Stomach smooth muscle (tissue), 2 donors: Measurements from ENCODE around the gene ZNF84.

Experiments
- H3K27ac ChIP-seq: one replicate; pipeline ENCODE4 v1.7.0; 2013; ENCODE audit warnings: mild to moderate bottlenecking, low read length, inconsistent platforms
- H3K27me3 ChIP-seq, 2 donors: one replicate each; pipeline ENCODE4 v1.7.0; 2013; ENCODE audit warnings: low read length in 2 of 2; ENCODE audit not compliant: insufficient read depth in 2 of 2, control insufficient read depth in 1 of 2
- H3K36me3 ChIP-seq, 2 donors: one replicate each; pipeline ENCODE4 v1.7.0; 2013; ENCODE audit warnings: low read length in 2 of 2; ENCODE audit not compliant: control insufficient read depth in 2 of 2, insufficient read depth in 2 of 2
- H3K4me1 ChIP-seq: one replicate; pipeline ENCODE4 v1.7.0; 2013; ENCODE audit warnings: low read length; ENCODE audit not compliant: control insufficient read depth, insufficient read depth
- H3K4me3 ChIP-seq, 2 donors: one replicate each; pipeline ENCODE4 v1.7.0; 2013; ENCODE audit warnings: low read length in 2 of 2
- H3K9ac ChIP-seq, 2 donors: one replicate each; pipeline ENCODE4 v1.7.0; 2013; ENCODE audit warnings: low read length in 2 of 2, mild to moderate bottlenecking in 1 of 2
- H3K9me3 ChIP-seq, 2 donors: one replicate each; pipeline ENCODE4 v1.7.0; 2013; ENCODE audit warnings: low read length in 2 of 2; ENCODE audit not compliant: control insufficient read depth in 2 of 2
- donor health status: healthy.
- donor health status: Pancreatic carcinoma.

The ZNF84 gene

DNA sequence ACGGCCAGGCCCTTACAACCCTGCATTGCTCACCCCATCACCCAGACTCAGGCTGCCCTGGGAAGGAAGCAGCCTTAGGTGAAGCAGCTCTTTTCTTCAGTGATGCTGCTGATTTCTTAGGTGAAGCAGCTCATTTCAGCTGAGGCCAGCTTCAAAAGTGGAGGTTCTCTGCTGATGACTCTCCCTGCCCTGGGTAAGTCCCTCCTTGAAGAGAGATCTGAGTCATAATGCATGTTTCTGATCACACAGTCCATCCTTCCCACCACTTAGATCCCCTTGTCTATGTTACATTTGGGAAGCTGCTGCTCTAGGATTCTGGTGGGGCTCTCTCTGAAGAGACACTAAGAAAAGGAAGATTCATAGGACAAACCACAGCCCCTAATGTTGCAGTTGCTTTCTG, 26.2 kb downstream of the ZNF84 start:
- H3K27me3 ChIP-seq: no peaks in the 10 kb centered on the region
- H3K9ac ChIP-seq: no peak overlapping the region
- no peaks in the 10 kb centered on the region for H3K4me1 ChIP-seq
- peaks cover 0 to 9% of the 10 kb centered on the region in 2 donors for H3K36me3 ChIP-seq
- H3K4me3 ChIP-seq: peak overlapping the region in 1 of 2 donors; percentile 15
- H3K27ac ChIP-seq: no peak overlapping the region
- peaks cover 69 to 78% of the 10 kb centered on the region in 2 donors for H3K9me3 ChIP-seq

- Histone ChIP-seq H3K36me3 (no peaks in the 10 kb centered on the region), H3K27ac (no peak overlapping the region), H3K4me1 (no peaks in the 10 kb centered on the region), H3K9ac (no peak overlapping the region), H3K9me3 (peaks cover 18 to 59% of the 10 kb centered on the region in 2 donors), H3K4me3 (no peak overlapping the region), H3K27me3 (no peaks in the 10 kb centered on the region)
Observed at GRCh38 chr12:133073836-133074235, 36.5 kb downstream of the ZNF84 start.

DNA sequence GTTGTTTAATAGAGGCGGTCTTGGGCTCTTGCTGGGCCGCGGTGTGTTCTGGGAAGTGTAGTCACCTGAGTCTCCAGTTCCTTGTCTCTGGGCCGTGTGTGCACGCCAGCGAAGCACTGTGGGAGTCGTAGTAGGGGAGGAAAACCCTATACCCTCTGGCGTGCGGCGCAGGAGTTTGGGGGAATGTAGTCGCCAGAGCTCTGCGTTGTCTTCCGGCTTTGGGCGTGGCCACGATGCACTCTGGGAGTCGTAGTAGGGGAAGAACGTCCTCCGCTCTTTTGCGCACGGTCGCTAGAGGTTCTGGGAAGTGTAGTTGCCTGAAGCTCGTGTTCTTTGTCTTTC, 42.7 kb downstream of the ZNF84 start:
- Histone ChIP-seq H3K4me1 (peaks cover 8% of the 10 kb centered on the region), H3K36me3 (peaks cover 27 to 31% of the 10 kb centered on the region in 2 donors), H3K27me3 (no peaks in the 10 kb centered on the region), H3K27ac (peak overlapping the region; percentile 99), H3K9ac (peak overlapping the region; percentile 97 to 98), H3K4me3 (peak overlapping the region; percentile 78 to 93), H3K9me3 (peaks cover 23 to 62% of the 10 kb centered on the region in 2 donors)

DNA sequence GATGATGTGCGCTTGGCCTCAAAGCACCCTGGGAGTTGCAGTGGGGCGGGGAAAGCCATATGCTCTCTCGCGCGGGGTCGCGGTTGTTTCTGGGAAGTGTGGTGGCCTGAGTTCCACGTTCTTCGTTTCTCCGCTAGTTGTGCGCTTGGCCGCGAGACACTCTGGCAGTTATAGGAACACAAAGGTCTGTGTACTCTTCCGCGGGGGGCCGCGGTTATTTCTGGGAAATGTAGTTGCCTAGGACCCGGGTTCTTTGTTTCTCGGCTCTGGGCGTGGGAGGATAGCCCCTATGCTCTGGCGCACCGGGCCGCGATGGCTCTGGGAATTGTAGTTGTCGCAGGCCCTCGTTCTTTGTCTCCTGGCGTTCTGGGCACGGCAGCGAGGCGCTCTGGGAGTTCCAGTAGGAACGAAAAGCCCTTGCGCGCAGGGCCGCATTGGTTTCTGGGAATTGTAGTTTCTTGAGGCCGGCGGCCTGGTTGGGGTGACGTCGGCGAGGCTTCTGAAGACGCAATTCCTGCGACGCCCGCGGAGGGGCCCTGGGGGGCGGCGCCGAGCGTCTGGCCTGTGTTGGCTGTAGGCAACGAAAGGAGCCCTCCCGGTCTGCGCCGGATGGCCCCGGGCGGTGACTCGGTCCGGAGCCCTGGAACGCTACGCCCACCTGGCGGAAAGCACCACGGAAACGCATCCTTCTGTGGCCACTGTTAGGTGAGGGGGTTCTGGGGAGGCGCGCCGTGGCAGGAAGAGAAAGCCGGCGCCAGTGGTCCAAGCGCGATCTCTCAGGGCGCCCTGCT, 43.3 kb downstream of the ZNF84 start, which contains the start of gene ZNF140:
ZNF140 (plus strand) TSS at position 556 of the 791 bp plus-strand sequence. CDS start 398 bp downstream, outside the sequence.
- H3K9me3 ChIP-seq: peaks cover 27 to 60% of the 10 kb centered on the region in 2 donors

GRCh38 chr12:133081159-133081780, 44.0 kb downstream of the ZNF84 start:
- Histone ChIP-seq H3K4me1 (peaks cover 8% of the 10 kb centered on the region), H3K4me3 (peak overlapping the region; percentile 78 to 93), H3K9me3 (peaks cover 34 to 62% of the 10 kb centered on the region in 2 donors), H3K27me3 (no peaks in the 10 kb centered on the region), H3K27ac (peak overlapping the region; percentile 99), H3K36me3 (peaks cover 39 to 44% of the 10 kb centered on the region in 2 donors), H3K9ac (peak overlapping the region; percentile 97 to 98)

More for the DNA sequence above, 43.3 kb downstream of the ZNF84 start, which contains the start of gene ZNF140:
- peak within 1 kb of the TSS; percentile 97 to 98 for H3K9ac ChIP-seq
- peak within 1 kb of the TSS; percentile 78 to 93 for H3K4me3 ChIP-seq
- no peaks in the 10 kb centered on the region for H3K27me3 ChIP-seq
- peak within 1 kb of the TSS; percentile 99 for H3K27ac ChIP-seq
- peaks cover 8% of the 10 kb centered on the region for H3K4me1 ChIP-seq
- H3K36me3 ChIP-seq: peaks cover 32 to 37% of the 10 kb centered on the region in 2 donors

DNA sequence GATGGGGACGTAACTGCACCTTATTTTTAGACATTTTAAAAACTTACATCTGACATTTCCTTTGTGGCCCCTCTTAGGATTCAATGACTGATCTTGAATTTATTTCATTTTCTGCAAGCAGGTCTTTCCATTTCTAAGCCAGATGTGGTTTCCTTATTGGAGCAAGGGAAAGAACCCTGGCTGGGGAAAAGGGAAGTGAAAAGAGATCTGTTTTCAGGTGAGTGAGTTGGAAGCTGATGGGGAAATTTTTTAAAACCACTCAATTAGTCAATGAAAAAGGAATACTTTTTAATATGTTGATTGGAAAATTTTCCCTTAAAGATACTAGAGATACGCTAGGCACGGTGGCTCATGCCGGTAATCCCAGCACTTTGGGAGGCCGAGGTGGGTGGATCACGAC, 46.0 kb downstream of the ZNF84 start:
- Histone ChIP-seq H3K27me3 (no peaks in the 10 kb centered on the region), H3K9me3 (peaks cover 34 to 58% of the 10 kb centered on the region in 2 donors), H3K4me1 (peaks cover 8% of the 10 kb centered on the region), H3K27ac (no peak overlapping the region), H3K4me3 (no peak overlapping the region), H3K9ac (no peak overlapping the region), H3K36me3 (peaks cover 55 to 60% of the 10 kb centered on the region in 2 donors)

- Histone ChIP-seq H3K9ac (no peak overlapping the region), H3K36me3 (peaks cover 51 to 53% of the 10 kb centered on the region in 2 donors), H3K27me3 (no peaks in the 10 kb centered on the region), H3K4me1 (no peaks in the 10 kb centered on the region), H3K27ac (no peak overlapping the region), H3K9me3 (peaks cover 64 to 75% of the 10 kb centered on the region in 2 donors), H3K4me3 (peak overlapping the region in 1 of 2 donors; percentile 59)
Observed at GRCh38 chr12:133105620-133106019, 68.3 kb downstream of the ZNF84 start.

- Histone ChIP-seq H3K9ac (no peak overlapping the region), H3K27ac (no peak overlapping the region), H3K9me3 (peaks cover 63 to 75% of the 10 kb centered on the region in 2 donors), H3K4me1 (no peaks in the 10 kb centered on the region), H3K36me3 (peaks cover 44 to 47% of the 10 kb centered on the region in 2 donors), H3K4me3 (peak overlapping the region; percentile 23 to 59), H3K27me3 (no peaks in the 10 kb centered on the region)
Observed at GRCh38 chr12:133106253-133106652, 68.9 kb downstream of the ZNF84 start.

- Histone ChIP-seq H3K27ac (no peak overlapping the region), H3K4me1 (no peaks in the 10 kb centered on the region), H3K27me3 (no peaks in the 10 kb centered on the region), H3K9me3 (peaks cover 61 to 68% of the 10 kb centered on the region in 2 donors), H3K4me3 (peak overlapping the region in 1 of 2 donors; percentile 59), H3K9ac (no peak overlapping the region), H3K36me3 (peaks cover 37 to 39% of the 10 kb centered on the region in 2 donors)
Observed at GRCh38 chr12:133107121-133107520, 69.8 kb downstream of the ZNF84 start.

DNA sequence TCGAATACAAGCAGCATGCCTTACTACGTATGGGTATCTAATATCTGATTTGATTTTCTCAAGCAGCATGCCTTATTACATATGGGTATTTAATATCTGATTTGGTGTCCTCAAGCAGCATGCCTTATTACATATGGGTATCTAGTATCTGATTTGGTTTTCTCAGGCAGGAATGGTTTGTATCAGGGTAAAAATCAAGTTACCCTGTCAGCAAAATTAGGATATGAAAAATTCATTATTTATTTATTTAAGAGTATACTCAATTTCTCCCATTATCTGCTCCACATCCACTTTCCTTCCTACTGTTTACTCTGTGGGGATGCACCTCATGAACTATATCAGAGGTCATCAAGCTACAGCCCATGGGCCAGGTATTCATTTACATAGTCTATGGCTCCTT, 70.8 kb downstream of the ZNF84 start:
- Histone ChIP-seq H3K9ac (no peak overlapping the region), H3K9me3 (peaks cover 57 to 71% of the 10 kb centered on the region in 2 donors), H3K36me3 (peaks cover 33 to 35% of the 10 kb centered on the region in 2 donors), H3K4me3 (peak overlapping the region in 1 of 2 donors; percentile 18), H3K27me3 (no peaks in the 10 kb centered on the region), H3K4me1 (no peaks in the 10 kb centered on the region), H3K27ac (no peak overlapping the region)
